ENCODE data around the gene SLC2A2.
"Not testable (repeated sequence)": the region's sequence is repeated elsewhere in the genome, so short reads cannot be mapped to it uniquely, and the experiment has no call there.

SLC2A2 gene

DNA sequence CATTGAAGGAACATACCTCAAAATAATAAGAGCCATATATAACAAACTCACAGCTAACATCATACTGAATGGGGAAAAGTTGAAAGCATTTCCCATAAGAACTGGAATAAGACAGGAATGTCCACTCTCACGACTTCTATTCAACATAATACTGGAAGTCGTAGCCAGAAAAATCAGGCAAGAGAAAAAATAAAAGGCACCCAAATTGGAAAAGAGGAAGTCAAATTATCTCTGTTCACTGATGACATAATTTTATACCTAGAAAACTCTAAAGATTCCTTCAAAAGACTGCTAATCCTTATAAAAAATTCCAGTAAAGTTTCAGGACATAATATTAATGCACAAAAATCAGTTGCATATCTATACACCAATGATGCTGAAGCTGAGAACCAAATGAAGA lies 34.9 kb downstream of the SLC2A2 start:
- DNase-seq (ENCODE audit: extremely low spot score, insufficient read length, low read depth) = no peak
- FAIRE-seq = no peak

DNA sequence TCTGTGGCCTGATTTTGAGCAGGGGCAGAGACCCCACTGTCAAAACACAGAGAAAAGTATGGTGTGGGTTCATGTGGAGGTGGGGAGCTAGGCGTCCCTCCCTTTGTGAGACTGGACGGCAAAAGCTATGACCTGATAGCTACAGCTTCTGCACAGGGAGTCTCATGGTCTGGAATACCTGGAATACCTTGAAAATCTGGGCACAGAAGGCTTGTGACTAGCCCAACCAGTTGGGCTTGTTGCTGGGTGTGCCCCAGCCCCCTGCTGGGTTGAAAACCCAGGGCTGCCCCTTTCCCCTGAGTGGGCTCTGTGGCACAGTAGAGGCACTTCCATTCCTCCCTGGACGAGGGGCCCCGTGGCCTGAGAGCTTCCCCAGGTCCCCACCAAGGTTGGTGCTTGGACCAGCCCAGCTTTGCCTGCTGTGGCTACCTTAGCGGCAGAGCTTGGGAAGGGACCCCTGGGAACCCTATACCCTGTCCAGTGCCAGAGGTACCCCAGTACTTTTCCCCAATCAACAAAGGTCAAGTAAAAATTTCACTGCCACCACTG lies 37.3 kb downstream of the SLC2A2 start:
- FAIRE-seq = no peak
- DNase-seq (ENCODE audit: extremely low spot score, insufficient read length, low read depth) = no peak

DNA sequence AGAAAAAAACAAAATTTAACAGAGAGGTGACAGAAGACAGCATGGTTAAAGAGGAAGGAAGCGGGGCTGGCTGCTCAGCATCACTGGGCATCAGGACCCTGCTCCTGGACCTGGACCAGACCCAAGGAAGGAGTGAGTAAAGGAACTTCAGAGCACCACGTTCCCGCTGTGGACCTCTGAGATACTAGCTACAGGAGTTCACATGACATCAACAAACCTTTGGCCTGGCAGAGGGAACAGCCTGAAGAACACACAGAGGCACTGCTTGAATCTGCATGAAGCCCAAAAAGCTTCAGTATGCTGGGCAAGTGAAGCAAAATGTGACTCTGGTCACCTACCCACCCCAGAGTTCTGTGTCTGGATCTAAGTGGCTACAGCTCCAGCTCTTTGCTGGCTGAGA lies 38.1 kb downstream of the SLC2A2 start:
- DNase-seq (ENCODE audit: extremely low spot score, insufficient read length, low read depth) = no peak
- no peak for FAIRE-seq

DNA sequence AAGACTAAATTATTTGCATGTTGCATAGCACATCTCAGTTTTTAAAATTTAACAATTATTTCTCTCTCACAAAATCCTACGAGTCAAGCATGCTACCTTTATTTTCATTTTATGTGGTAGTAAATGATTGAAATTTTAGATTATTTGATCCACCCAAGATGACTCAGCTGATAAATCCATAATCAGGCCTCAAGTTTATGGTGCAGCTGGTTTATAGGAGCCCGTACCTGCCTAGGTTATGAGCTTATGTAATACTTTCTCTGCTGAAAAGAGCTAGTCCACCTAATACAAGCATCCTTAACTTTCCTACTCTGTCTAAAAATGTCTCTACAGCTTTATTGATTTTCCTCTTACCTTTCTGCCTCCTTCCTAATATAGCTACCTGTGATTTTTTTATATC lies 41.2 kb downstream of the SLC2A2 start:
- FAIRE-seq = no peak
- no peak for DNase-seq (ENCODE audit: extremely low spot score, insufficient read length, low read depth)

DNA sequence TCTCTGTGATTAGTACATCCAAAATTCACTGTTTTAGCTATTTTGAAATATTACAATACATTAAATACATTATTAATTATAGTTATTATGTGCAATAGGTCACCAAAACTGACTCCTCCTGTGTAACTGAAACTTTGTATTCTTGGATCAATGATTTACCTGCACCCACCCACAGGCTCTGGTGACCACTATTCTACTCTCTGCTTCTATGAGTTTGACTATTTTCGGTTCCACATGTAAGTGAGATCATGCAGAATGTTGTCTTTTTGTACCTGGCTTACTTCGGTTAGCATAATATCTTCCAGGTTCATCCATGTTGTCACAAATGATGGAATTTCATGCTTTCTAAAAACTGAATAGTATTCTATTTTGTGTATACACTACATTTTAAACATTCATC lies 43.8 kb downstream of the SLC2A2 start:
- FAIRE-seq = peak; percentile 86
- DNase-seq (ENCODE audit: extremely low spot score, insufficient read length, low read depth) = peak; percentile 12

DNA sequence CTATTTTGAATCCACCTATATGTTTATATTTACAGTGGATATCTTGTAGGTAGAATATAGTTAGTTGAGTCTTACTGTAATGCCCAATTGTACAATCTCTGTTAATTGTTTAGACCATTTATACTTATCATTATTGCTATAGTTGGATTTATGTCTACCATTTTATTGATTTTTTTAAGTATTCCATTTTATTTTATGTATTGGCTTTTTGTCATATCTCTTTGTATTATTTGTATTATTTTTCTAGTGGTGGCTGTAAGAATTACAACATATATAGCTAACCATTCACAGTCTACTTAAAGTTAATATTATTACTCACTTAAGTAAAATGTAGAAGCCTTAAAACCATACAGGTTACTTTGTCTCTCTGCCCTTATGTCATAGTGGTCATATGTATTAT lies 46.1 kb downstream of the SLC2A2 start:
- FAIRE-seq = peak; percentile 15
- DNase-seq (ENCODE audit: extremely low spot score, insufficient read length, low read depth) = no peak

DNA sequence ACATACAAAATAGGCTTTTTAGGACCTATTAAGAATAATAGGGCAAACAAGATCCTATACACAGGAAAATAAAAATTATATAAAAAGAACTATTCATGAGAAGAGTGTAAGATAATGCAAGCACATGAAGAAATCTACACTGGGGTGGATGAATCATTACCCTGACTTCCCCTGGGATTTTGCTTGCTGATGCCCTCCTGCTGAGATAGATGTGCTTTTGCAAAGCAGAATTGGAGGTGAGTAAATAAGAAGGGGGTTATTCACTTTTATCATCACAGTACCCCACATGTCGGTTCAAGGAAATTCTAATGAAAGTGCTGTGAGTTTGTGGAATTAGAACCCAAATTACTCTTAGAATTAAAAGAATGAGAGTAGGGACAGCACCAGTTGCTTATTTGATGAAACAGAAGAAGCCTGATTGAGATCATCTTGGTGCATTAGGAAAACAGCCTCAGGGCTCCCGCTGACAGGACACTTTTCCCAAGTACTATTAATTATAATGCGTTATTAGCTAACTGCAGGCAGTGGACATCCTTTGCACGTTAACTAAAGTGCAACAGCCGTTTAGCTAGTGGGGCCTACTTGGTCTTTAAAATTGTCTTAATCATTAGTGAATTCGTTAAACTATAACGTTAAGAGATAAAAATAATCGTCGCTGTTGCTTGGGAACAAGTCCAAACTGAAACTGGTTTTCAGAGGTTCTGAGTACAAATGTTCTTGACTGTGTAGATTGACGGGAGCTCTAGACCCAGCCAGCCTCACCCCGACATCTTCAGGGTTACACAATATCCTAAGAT lies 48.4 kb downstream of the SLC2A2 start:
- DNase-seq (ENCODE audit: extremely low spot score, insufficient read length, low read depth) = no peak
- FAIRE-seq = peak; percentile 65

DNA sequence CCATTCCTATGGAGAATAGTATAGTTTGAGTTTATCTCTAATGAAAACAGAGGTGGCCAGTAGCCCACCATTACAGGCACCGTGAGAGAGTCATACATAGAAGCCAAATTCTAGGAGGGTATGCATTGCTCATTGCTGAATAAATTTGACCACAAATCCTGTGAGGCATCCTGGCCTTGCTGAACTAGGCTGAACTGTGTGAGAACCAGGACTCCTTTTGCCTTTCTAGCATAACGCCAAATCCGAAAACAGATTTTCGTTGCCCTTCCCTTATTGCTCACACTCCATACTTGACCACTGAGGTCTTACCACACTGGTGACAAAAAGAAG lies 50.4 kb downstream of the SLC2A2 start:
- FAIRE-seq (no peak), DNase-seq (ENCODE audit: extremely low spot score, insufficient read length, low read depth) (no peak)

DNA sequence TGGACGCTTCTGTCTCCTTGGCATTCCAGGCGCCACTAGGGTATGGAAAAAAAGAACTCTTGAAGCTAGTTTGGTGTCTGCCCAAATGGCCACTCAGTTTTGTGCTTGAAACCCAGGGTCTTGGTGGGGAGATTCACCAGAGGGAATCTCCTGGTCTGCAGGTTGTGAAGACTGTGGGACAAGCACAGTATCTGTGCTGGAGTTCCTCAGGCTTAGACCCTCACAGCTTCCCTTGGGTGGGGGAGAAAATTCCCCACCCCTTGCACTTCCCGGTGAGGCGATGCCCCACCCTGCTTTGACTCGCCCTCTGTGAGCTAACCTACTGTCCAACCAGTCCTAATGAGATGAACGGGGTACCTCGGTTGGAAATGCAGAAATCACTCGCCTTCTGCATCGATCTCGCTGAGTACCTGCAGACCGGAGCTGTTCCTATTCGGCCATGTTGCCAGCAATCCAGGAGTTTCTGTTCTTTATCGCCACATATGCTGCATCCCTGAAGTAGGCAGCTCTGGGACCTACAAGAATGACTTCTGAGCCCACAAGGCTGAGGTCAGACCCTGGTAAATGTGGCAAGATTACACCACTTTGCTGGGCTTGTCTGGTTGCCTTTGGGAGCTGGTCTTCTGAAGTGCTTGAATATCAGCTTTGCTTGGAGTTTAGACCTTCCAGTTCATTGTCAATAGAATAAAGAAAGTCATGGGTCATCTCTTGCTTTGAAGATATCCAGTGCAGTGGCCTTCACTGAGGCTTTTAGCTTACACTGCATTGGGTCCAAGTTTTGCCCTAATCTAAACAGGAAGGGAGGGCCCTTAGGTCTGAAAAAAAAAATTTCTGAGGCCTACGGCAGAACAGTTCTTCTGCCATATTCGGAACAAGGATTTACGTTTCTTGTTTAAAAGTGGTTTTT lies 51.0 kb downstream of the SLC2A2 start:
- DNase-seq (ENCODE audit: extremely low spot score, insufficient read length, low read depth) (no peak), FAIRE-seq (no peak)

DNA sequence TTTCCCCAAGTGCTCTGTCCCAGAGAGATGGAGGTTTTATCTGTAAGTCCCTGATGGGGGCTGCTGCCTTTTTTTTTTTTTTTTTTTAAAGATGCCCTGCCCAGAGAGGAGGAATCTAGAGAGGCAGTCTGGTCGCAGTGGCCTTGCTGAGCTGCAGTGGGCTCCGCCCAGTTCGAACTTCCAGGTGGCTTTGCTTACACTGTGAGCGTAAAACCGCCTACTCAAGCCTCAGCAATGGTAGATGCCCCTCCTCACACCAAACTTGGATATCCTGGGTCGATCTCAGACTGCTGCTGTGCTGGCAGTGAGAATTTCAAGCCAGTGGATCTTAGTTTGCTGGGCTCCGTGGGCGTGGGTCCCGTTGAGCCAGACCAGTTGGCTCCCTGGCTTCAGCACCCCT lies 51.6 kb downstream of the SLC2A2 start:
- DNase-seq (ENCODE audit: extremely low spot score, insufficient read length, low read depth) (no peak), FAIRE-seq (no peak)

DNA sequence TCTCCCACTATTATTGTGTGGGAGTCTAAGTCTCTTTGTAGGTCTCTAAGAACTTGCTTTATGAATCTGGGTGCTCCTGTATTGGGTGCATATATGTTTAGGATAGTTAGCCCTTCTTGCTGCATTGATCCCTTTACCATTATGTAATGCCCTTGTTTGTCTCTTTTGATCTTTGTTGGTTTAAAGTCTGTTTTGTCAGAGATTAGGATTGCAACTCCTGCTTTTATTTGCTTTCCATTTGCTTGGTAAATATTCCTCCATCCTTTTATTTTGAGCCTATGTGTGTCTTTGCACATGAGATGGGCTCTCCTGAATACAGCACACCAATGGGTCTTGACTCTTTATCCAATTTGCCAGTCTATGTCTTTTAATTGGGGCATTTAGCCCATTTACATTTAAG lies 53.6 kb downstream of the SLC2A2 start:
- FAIRE-seq = not testable (repeated sequence)

DNA sequence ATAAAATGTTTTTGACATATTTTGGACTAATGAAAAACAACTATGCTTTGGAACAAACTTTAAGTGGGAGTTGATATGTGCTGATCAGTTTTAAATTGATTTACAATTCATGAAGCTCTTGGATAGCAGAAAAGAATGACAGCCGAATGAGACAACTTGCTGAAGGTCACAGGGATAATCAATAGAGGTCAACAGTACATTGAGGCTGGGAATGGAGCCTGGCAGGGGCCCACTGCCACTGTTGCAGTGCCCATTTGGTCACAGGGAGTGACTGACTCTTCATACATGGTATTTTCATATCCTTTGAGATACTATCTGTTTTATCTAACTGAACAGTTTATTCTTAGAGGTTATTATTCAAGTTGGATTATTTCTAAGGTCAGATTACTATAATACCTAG lies 59.4 kb downstream of the SLC2A2 start:
- DNase-seq (ENCODE audit: extremely low spot score, insufficient read length, low read depth) = no peak
- no peak for FAIRE-seq

More for the DNA sequence above, 53.6 kb downstream of the SLC2A2 start:
- DNase-seq (ENCODE audit: extremely low spot score, insufficient read length, low read depth) = not testable (repeated sequence)

DNA sequence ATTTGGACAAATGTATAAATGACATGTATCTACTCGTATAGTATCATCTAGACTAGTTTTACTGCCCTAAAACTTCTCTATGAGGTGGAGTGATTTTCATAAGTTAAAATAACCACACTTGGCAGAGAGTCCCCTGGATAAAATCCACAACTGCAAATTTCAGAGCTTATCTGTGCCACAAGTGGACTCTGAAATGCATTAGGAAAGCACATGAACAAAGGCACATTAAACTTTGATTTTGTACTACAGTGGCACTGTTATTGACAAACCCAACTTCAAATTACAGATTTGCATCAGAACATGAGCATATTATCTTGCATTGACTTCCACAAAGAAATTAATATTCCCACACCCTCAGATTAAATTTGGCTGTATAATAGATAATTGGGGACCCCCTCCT lies 60.0 kb downstream of the SLC2A2 start:
- FAIRE-seq (no peak), DNase-seq (ENCODE audit: extremely low spot score, insufficient read length, low read depth) (no peak)

DNA sequence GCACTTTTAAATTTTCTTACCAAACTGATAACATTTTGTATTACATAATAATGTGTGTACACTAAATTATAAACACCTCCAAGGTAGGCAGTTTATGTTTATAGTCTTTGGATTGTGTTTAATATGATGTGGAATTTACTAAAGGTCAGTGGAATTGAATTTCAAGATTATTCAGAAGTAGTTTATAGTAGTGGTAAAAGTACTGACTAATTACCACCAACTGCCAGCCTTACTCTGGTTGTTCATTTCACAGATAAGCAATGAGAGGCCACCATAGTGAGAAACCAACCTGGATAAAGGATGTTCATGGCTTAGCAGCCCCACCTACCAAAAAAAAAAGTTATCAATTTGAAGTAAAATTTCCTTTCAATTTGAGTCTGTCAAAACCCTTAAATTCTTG lies 64.1 kb downstream of the SLC2A2 start:
- DNase-seq (ENCODE audit: extremely low spot score, insufficient read length, low read depth) (no peak), FAIRE-seq (no peak)

DNA sequence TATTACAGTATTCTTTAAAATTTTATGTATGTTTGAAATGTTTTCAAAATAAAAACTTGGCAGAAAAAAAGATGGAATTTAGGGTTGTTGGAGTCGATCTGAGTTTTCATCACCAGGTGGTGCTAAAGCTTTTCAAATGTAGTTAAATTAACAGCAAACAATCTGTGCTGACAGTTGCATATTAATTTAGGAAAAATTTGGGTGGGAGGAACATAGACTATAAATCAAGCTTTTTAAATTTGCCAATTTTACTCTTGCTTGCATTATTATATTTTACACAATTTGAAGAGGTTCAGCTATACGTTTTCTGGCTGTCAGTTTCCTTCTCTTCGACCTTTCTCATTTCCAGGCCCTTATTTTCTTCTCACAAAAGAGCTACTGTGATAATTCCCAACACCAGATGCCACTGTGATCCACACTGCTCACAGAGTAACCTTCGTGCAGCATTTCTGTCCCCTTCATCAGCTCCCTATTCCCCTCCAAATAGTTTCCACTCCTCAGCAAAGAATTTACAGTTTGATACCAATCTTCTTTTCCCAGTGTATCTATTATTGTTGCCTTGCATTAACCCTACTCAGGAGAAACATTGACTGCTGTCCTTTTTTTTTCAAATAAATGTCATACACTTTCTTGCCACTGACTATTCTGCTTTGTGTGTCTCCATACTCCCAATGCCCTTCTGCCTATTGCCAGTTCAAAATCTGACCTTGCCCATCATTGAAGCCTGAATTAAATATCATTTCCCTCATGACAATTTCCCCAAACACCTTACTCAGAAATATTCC lies 64.7 kb downstream of the SLC2A2 start:
- FAIRE-seq (peak; percentile 67), DNase-seq (ENCODE audit: extremely low spot score, insufficient read length, low read depth) (no peak)

DNA sequence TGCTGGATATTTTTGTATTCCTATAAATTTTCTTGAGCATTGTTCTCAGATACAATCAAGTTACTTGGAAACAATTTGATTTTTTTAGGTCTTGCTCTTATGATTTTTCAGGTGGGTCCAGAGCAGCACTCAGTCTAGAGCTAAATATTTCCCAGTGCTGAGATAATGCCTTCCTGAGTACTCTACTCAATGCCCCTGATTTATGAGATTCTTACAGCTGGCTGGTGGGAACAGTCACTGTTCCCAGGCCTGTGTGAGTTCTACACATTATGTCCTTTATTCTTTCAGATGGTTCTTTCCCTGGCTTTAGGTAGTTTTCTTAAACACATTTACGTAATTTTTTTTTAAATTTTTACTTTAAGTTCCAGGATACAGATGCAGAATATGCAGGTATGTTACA lies 67.1 kb downstream of the SLC2A2 start:
- DNase-seq (ENCODE audit: extremely low spot score, insufficient read length, low read depth) = no peak
- no peak for FAIRE-seq

DNA sequence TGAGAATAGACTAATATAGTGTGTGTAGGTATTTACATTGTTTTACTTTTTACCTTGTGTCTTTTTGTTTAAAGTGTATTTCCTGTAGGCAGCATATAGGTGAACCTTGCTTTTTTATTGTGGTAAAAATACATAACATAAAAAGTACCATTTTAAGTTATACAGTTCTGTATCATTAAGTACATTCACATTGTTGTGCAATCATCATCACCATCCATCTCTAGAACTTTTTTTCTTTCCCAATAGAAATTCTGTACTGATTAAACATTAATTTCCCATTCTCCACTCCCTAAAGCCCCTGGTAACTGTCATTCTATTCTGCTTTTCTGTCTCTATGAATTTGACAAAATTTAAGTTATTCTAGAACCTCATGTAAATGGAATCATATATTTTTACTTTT lies 69.9 kb downstream of the SLC2A2 start:
- DNase-seq (ENCODE audit: extremely low spot score, insufficient read length, low read depth) = no peak
- FAIRE-seq = no peak

DNA sequence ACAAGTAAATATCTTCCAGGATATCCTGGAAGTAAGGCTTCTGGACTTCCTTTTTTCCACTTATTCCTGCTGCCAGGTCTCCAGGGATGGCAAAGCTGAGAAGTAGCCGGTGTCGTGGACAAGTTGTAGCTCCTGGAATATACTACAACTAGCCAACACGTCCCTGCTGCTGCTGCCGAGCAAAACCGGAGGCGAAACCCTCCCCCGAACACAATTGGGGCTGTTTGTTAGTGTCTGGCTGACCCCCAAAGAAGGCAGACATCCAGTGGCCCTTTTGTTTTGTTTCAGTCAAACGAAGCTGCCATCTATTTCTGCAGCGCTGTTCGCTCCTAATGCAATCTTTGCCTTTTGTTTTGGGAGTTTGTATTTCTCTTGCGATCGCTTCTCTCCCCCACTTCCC lies 72.8 kb downstream of the SLC2A2 start:
- no peak for DNase-seq (ENCODE audit: extremely low spot score, insufficient read length, low read depth)
- FAIRE-seq = no peak

DNA sequence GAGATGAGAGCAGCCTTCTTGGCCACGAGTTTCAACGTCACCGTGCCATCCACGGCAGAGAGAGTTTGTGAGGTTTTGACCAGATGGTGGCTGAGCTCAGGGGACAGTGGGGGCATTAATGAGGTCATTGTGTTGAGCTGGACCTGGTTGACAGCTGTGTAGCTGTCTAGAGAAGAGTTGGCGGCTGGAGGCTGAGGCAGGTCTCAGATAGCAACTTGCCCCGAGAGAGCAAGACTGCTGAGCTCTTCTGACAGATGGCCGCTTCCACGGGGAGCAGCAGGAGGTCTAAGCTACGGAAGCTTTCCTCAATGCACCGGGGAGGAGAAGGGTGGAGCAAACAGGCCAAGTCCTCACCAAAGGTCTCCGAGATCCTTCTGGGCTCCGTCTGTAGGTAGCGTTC lies 73.3 kb downstream of the SLC2A2 start:
- DNase-seq (ENCODE audit: extremely low spot score, insufficient read length, low read depth) (no peak), FAIRE-seq (no peak)

DNA sequence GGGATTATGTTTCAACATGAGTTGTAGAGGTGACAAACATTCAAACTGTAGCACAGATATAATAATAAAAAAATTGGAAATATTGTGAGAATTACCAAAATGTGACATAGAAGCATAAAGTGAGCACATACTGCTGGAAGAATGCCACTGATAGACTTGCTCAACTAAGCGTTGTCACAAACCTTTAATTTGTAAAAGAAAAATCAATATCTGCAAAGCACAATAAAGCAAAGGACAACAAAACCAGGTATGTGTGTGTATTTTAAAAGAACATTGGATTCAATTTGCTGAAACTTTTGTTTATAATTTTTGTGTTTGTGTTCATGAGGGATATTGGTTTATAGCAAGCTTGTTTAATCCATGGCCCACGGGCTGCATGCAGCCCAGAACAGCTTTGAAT lies 77.3 kb downstream of the SLC2A2 start:
- DNase-seq (ENCODE audit: extremely low spot score, insufficient read length, low read depth) (no peak), FAIRE-seq (no peak)
